Cardiac muscle cell (in vitro differentiated cells and primary cell): ENCODE results near the gene THBS3. TPM values are rescaled to one million over a fixed set of nuclear protein-coding genes. Genes with fewer than 3 reads are reported as not detected.

Source experiments
- DNase-seq, 2 donors: peaks; one replicate each; pipeline versions ENCODE4 v3.0.0 to v3.0.0-alpha.2; 2010 to 2017; ENCODE audit warnings: low read depth in 1 of 2, low spot score in 1 of 2
- H3K27ac ChIP-seq: fragments of 200-600 bp; sonication (generic); 2 replicates; pipeline ENCODE4 v1.5.1; 2016
- H3K27me3 ChIP-seq: fragments of 200-600 bp; sonication (generic); 2 replicates; pipeline ENCODE4 v1.6.0; 2016; ENCODE audit warnings: control low read depth
- H3K36me3 ChIP-seq: fragments of 200-600 bp; sonication (generic); 2 replicates; pipeline ENCODE4 v1.5.1; 2016; ENCODE audit warnings: control low read depth
- H3K4me1 ChIP-seq: fragments of 200-600 bp; sonication (generic); 2 replicates; pipeline ENCODE4 v1.8.1; 2017; ENCODE audit warnings: low read depth, mild to moderate bottlenecking, mixed run types
- H3K4me3 ChIP-seq: fragments of 200-600 bp; sonication (generic); 2 replicates; pipeline ENCODE4 v1.5.1; 2016; ENCODE audit warnings: mild to moderate bottlenecking
- H3K9me3 ChIP-seq: fragments of 200-600 bp; sonication (generic); 2 replicates; pipeline ENCODE4 v1.5.1; 2017; ENCODE audit warnings: low read depth, mild to moderate bottlenecking, control low read depth
- polyA plus RNA-seq: library from polyadenylated mRNA; unstranded; fragments of >200 nt; fragmentation: Nextera tagmentation; extraction: Ambion mirVana; gene quantifications from 2 replicates; pipeline ENCODE4 v1.2.1, GENCODE V29; 2016
- total RNA-seq: library from RNA; depleted of rRNA; stranded (reverse); fragments of >200 nt; gene quantifications from 2 replicates; pipeline ENCODE4 v1.2.3, GENCODE V29; 2016
- TF ChIP-seq, protein P1 (sequence below): IDR thresholded peaks from 2 replicates; pipeline ENCODE4 v1.5.1; 2012; ENCODE audit warnings: low read depth, mild to moderate bottlenecking, low read length

Gene THBS3
- total and polyA plus RNA-seq, 2 experiments from 2014 or later: 9.4 to 14.2 TPM

DNA sequence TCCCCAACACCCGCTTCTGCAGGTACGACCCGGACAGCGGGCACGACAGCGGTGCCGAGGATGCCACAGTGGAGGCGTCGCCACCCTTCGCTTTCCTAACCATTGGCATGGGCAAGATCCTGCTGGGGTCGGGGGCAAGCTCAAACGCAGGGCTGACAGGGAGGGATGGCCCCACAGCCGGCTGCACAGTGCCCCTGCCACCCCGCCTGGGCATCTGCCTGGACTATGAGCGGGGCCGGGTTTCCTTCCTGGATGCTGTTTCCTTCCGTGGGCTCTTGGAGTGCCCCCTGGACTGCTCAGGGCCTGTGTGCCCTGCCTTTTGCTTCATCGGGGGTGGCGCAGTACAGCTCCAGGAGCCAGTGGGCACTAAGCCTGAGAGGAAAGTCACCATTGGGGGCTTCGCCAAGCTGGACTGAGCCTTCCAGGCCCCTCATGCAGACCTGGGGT is 23.9 kb downstream of the THBS3 start:
- no peaks in the 10 kb centered on the region for H3K36me3 ChIP-seq
- DNase-seq: no peak
- TF ChIP-seq, protein P1, sequence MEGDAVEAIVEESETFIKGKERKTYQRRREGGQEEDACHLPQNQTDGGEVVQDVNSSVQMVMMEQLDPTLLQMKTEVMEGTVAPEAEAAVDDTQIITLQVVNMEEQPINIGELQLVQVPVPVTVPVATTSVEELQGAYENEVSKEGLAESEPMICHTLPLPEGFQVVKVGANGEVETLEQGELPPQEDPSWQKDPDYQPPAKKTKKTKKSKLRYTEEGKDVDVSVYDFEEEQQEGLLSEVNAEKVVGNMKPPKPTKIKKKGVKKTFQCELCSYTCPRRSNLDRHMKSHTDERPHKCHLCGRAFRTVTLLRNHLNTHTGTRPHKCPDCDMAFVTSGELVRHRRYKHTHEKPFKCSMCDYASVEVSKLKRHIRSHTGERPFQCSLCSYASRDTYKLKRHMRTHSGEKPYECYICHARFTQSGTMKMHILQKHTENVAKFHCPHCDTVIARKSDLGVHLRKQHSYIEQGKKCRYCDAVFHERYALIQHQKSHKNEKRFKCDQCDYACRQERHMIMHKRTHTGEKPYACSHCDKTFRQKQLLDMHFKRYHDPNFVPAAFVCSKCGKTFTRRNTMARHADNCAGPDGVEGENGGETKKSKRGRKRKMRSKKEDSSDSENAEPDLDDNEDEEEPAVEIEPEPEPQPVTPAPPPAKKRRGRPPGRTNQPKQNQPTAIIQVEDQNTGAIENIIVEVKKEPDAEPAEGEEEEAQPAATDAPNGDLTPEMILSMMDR: no peak
- H3K4me3 ChIP-seq: no peak overlapping the region
- peaks cover 10% of the 10 kb centered on the region for H3K4me1 ChIP-seq
- no peaks in the 10 kb centered on the region for H3K27me3 ChIP-seq
- H3K9me3 ChIP-seq: no peaks in the 10 kb centered on the region
- no peak overlapping the region for H3K27ac ChIP-seq

DNA sequence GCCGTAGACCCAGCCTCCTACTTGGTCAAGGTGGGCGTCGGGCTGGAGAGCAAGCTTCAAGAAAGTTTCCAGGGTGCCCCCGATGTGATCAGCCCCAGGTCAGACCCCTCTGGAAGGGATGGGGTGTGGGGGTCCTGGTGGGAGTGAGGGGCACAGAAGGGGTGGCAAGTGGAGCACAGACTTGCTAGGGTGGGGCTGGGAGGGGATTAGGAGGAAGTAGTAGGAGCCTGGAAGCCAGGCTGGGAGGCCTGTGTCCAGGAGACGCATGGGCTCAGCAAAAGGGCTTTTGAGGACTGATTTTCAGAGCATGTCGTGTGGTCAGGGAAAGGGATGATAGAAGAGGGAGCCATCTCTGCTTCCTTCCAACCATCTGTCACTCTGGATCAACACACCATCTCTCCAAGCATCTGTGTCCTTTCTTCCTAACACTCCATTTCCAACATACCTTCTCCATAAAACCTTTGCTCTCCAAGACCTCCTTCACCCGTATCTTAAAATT is 25.6 kb downstream of the THBS3 start:
- no peak for DNase-seq
- H3K27ac ChIP-seq: no peak overlapping the region

DNA sequence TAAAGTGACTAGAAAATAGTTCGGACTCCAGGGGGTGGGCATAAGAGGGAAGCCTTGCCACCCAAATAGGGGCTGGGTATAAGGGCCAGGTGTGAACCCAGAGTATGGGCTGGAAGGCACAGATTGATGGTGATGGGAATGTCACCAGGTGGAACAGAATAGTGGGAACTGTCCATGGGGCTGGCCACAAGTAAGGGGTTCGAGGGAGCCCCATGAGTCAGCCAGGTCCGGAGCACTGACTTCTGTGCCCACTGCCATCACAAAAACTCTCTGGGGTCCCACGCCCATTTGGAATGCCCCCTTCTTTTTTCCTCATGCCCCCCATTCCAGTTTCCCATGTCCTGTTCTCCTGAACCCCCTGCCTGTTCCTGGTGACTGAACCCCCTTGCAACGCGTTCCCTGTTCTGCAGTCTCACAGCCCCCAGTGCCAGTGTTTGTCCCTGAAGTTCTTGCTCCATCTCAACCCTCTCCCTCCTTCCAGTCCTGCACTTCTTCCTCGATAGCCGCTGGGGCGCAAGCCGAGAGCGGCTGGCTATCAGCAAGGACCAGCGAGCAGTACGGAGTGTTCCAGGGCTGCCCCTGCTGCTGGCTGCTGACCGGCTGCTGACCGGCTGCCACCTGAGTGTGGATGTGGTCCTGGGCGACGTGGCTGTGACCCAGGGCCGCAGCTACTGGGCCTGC is 26.2 kb downstream of the THBS3 start:
- H3K4me1 ChIP-seq: peaks cover 10% of the 10 kb centered on the region
- no peaks in the 10 kb centered on the region for H3K36me3 ChIP-seq
- H3K27me3 ChIP-seq: no peaks in the 10 kb centered on the region
- H3K9me3 ChIP-seq: no peaks in the 10 kb centered on the region
- no peak for DNase-seq
- no peak overlapping the region for H3K27ac ChIP-seq
- H3K4me3 ChIP-seq: no peak overlapping the region
- TF ChIP-seq, protein P1: no peak

More for the DNA sequence above, 25.6 kb downstream of the THBS3 start:
- Histone ChIP-seq H3K4me1 (peaks cover 10% of the 10 kb centered on the region), H3K4me3 (no peak overlapping the region), H3K36me3 (no peaks in the 10 kb centered on the region), H3K9me3 (no peaks in the 10 kb centered on the region), H3K27me3 (no peaks in the 10 kb centered on the region)
- TF ChIP-seq, protein P1: no peak

DNA sequence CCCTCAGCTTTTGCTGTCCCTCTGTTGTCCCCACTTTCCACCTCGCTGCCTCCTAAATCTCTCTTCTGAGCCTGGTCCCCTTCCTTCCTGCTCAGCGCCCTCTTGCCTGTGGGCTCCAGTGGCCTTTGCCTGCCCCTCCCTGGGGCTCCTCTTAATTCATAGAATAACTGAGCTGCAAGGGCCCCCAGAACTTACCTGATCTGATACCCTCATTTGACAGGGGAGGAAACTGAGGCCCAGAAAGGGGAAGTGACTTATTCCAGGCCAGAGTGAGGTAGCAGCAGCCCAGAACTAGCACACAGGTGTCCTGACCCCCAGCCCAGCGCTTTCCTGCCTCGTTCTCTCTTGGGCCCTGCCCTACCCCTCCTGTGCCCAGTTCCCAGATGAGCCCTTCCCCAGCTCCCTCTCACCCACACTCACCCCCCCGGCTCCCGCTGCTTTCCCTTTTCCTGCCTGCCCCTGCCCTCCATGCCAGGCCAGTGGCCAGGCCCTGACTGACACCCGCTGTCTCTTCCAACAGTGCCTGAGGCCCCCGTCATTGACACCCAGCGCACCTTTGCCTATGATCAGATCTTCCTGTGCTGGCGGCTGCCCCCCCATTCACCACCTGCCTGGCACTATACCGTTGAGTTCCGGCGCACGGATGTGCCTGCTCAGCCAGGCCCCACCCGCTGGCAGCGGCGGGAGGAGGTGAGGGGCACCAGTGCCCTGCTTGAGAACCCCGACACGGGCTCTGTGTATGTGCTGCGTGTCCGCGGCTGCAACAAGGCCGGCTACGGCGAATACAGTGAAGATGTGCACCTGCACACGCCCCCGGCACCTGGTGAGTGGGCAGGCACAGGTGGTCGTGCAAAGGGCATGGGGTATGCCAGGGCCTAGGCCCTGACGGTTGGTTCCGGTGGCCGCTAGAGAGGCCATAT is 28.3 kb downstream of the THBS3 start:
- DNase-seq: no peak
- H3K4me1 ChIP-seq: no peaks in the 10 kb centered on the region
- TF ChIP-seq, protein P1: no peak
- no peaks in the 10 kb centered on the region for H3K9me3 ChIP-seq
- H3K27me3 ChIP-seq: peaks cover 2% of the 10 kb centered on the region
- no peak overlapping the region for H3K27ac ChIP-seq
- no peak overlapping the region for H3K4me3 ChIP-seq
- H3K36me3 ChIP-seq: no peaks in the 10 kb centered on the region

DNA sequence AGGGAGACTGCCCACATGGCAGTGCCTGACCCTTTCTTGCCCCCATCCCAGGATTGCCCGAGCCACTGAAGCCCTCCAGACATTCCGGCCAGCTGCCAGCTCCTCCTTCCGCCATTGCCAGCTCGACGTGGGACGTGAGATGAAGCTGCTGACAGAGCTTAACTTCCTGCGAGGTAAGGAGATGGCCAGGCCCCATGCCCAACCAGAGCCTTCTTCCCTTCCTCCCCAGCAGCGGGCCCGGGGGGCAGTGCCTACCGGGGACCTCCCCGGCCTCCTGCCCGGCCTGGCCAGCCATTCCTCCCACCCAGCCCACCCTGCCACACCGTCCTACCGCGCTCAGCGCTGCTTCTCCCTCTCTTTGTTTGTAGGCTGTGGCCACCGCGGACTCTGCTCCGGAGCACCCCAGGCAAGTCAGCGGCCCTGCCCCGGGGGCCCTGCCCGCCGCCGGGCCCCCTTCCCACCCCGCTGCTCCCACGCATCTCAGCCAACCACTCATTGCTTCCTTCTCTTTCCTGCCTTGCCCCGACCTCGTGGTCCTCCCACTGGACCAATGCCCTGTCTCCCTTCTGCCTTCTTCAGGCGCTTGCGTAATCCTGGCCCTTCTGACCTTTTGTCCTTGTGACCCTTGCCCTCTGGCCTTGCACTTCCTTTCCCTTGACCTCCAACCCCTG is 29.1 kb downstream of the THBS3 start:
- Histone ChIP-seq H3K27ac (no peak overlapping the region), H3K4me1 (no peaks in the 10 kb centered on the region), H3K27me3 (peaks cover 6% of the 10 kb centered on the region), H3K9me3 (no peaks in the 10 kb centered on the region), H3K4me3 (no peak overlapping the region), H3K36me3 (no peaks in the 10 kb centered on the region)
- DNase-seq: no peak
- TF ChIP-seq, protein P1: no peak
